DOHH2 (cell line): Measurements from ENCODE around the gene WASL.

Experiments used
- CTCF ChIP-seq: fragments of 200-600 bp; sonication (generic); IDR thresholded peaks from one replicate; pipeline ENCODE4 v1.5.1; 2014; ENCODE audit warnings: antibody characterized with exemption, mild to moderate bottlenecking, low read depth, low read length; ENCODE audit not compliant: poor library complexity, severe bottlenecking
- EZH2phosphoT487 ChIP-seq: fragments of 200-600 bp; sonication (generic); IDR thresholded peaks from 2 replicates; pipeline ENCODE4 v1.6.1; 2017; ENCODE audit warnings: borderline replicate concordance, mild to moderate bottlenecking, antibody characterized with exemption, low read length, moderate library complexity, mixed read lengths

- TF ChIP-seq CTCF (no peak), EZH2phosphoT487 (no peak)
These were observed 91.5 kb downstream of the WASL start for GRCh38 chr7:123657304-123657685.
